H1 (cell line): ENCODE data around the gene WFIKKN1. TPM values are rescaled to one million over a fixed set of nuclear protein-coding genes. Genes with fewer than 3 reads are reported as not detected.

Experiments used
- CTCF ChIA-PET: fragments of 300-600 bp; sonication (Branson Sonifier 250); formaldehyde crosslinking; loops from one replicate; lab custom pipeline; 2021; ENCODE audit not compliant: partially characterized antibody; lab: Charles Lee
- POLR2A ChIA-PET: fragments of 300-600 bp; sonication (Branson Sonifier 250); formaldehyde crosslinking; loops from one replicate; lab custom pipeline; 2021; ENCODE audit warnings: inconsistent platforms; ENCODE audit not compliant: partially characterized antibody; lab: Charles Lee
- DNase-seq, 2 experiments: peaks; one replicate each; pipeline versions ENCODE4 v3.0.0 to v3.0.0-alpha.2; 2010 to 2022; ENCODE audit warnings: low spot score in 2 of 2, low read depth in 1 of 2, mixed read lengths in 1 of 2
- FAIRE-seq: peaks from 2 replicates; lab custom pipeline; 2011; peaks lifted over from hg19 to GRCh38; lab: Jason Lieb, UNC
- H2AFZ ChIP-seq: 2 replicates; pipeline ENCODE4 v1.8.1; 2012; ENCODE audit warnings: low read length, inconsistent platforms
- H2AK5ac ChIP-seq: 2 replicates; pipeline ENCODE4 v1.6.1; 2013; ENCODE audit warnings: low read depth, low read length
- H2BK120ac ChIP-seq: replicated peaks from 2 replicates; pipeline ENCODE3; 2013; ENCODE audit warnings: low read depth, low read length, inconsistent platforms
- H2BK12ac ChIP-seq: 2 replicates; pipeline ENCODE4 v1.6.1; 2013; ENCODE audit warnings: low read depth, low read length
- H2BK15ac ChIP-seq: 2 replicates; pipeline ENCODE4 v1.6.1; 2013; ENCODE audit warnings: low read length
- H2BK20ac ChIP-seq: 2 replicates; pipeline ENCODE4 v1.6.1; 2013; ENCODE audit warnings: low read length
- H2BK5ac ChIP-seq: 2 replicates; pipeline ENCODE4 v1.6.1; 2013; ENCODE audit warnings: low read depth, low read length
- H3K14ac ChIP-seq: 2 replicates; pipeline ENCODE4 v1.6.1; 2013; ENCODE audit warnings: inconsistent platforms; ENCODE audit not compliant: insufficient read length
- H3K18ac ChIP-seq: 2 replicates; pipeline ENCODE4 v1.6.1; 2013; ENCODE audit warnings: low read length; ENCODE audit errors: extremely low read depth
- H3K23ac ChIP-seq: 2 replicates; pipeline ENCODE4 v1.6.1; 2013; ENCODE audit warnings: inconsistent platforms; ENCODE audit not compliant: insufficient read length
- H3K23me2 ChIP-seq: 2 replicates; pipeline ENCODE4 v1.6.1; 2013; ENCODE audit warnings: low read depth, low read length
- H3K27ac ChIP-seq: 2 replicates; pipeline ENCODE4 v1.6.1; 2011; ENCODE audit warnings: low read depth, low read length, inconsistent platforms
- H3K27me3 ChIP-seq, 4 experiments: replicated peaks in 1 of 4; 1 replicate in 1 of 4; 2 replicates in 3 of 4; pipeline versions ENCODE4 v1.6.1 to v1.8.1; 2011 to 2013; ENCODE audit warnings: low read length in 3 of 4, mild to moderate bottlenecking in 3 of 4, inconsistent platforms in 2 of 4, mixed read lengths in 2 of 4, moderate library complexity in 1 of 4; ENCODE audit not compliant: control insufficient read depth in 3 of 4, insufficient read depth in 3 of 4; ENCODE audit errors: extremely low read depth in 1 of 4
- H3K36me3 ChIP-seq, 4 experiments: 2 replicates each; pipeline versions ENCODE4 v1.6.1 to v1.8.1; 2011 to 2013; ENCODE audit warnings: mild to moderate bottlenecking in 4 of 4, low read length in 3 of 4, moderate library complexity in 2 of 4, control low read depth in 1 of 4, inconsistent platforms in 1 of 4; ENCODE audit not compliant: insufficient read depth in 4 of 4, control insufficient read depth in 2 of 4
- H3K4ac ChIP-seq: replicated peaks from 2 replicates; pipeline ENCODE3; 2013; ENCODE audit warnings: low read length, low read depth, mixed read lengths, inconsistent platforms; ENCODE audit not compliant: insufficient read length
- H3K4me1 ChIP-seq, 4 experiments: replicated peaks in 1 of 4; 1 replicate in 1 of 4; 2 replicates in 3 of 4; pipeline versions ENCODE4 v1.6.1 to v1.8.1; 2011 to 2013; ENCODE audit warnings: low read length in 3 of 4, inconsistent platforms in 2 of 4, mixed read lengths in 1 of 4; ENCODE audit not compliant: insufficient read depth in 4 of 4, control insufficient read depth in 3 of 4
- H3K4me2 ChIP-seq, 2 experiments: 2 replicates each; pipeline versions ENCODE4 v1.6.1 to v1.8.1; 2011 to 2013; ENCODE audit warnings: low read depth in 2 of 2, low read length in 2 of 2, control low read depth in 1 of 2, inconsistent platforms in 1 of 2, mild to moderate bottlenecking in 1 of 2; ENCODE audit not compliant: insufficient read depth in 1 of 2
- H3K4me3 ChIP-seq, 4 experiments: fragments of 200-600, 300-600 bp in 1 of 4; sonication (generic), shearing (Covaris generic), sonication (Bioruptor Twin) in 1 of 4; 2 replicates each; pipeline versions ENCODE4 v1.5.1 to v1.8.1; 2011 to 2016; ENCODE audit warnings: low read length in 4 of 4, low read depth in 3 of 4, control low read depth in 2 of 4, inconsistent platforms in 2 of 4, mild to moderate bottlenecking in 2 of 4, mixed read lengths in 1 of 4, moderate library complexity in 1 of 4; ENCODE audit not compliant: insufficient read depth in 2 of 4; ENCODE audit errors: extremely low read depth in 1 of 4
- H3K56ac ChIP-seq: replicated peaks from 2 replicates; pipeline ENCODE3; 2013; ENCODE audit warnings: low read depth, mild to moderate bottlenecking, mixed read lengths, low read length, inconsistent platforms; ENCODE audit not compliant: insufficient read length
- H3K79me1 ChIP-seq: 2 replicates; pipeline ENCODE4 v1.6.1; 2013; ENCODE audit warnings: low read depth, low read length, control low read depth
- H3K79me2 ChIP-seq, 2 experiments: 2 replicates each; pipeline versions ENCODE4 v1.6.1 to v1.8.1; 2012 to 2013; ENCODE audit warnings: low read length in 2 of 2, mild to moderate bottlenecking in 2 of 2, inconsistent platforms in 1 of 2; ENCODE audit not compliant: insufficient read depth in 2 of 2, control insufficient read depth in 1 of 2
- H3K9ac ChIP-seq, 4 experiments: replicated peaks in 1 of 4; 1 replicate in 1 of 4; 2 replicates in 3 of 4; pipeline versions ENCODE4 v1.6.1 to v1.8.1; 2011 to 2013; ENCODE audit warnings: low read depth in 3 of 4, low read length in 3 of 4, control low read depth in 2 of 4, mild to moderate bottlenecking in 2 of 4, moderate library complexity in 2 of 4, inconsistent platforms in 1 of 4; ENCODE audit errors: extremely low read depth in 1 of 4
- H3K9me3 ChIP-seq, 2 experiments: 2 replicates each; pipeline versions ENCODE4 v1.6.1 to v1.8.1; 2012 to 2013; ENCODE audit warnings: mild to moderate bottlenecking in 2 of 2, moderate library complexity in 2 of 2, control low read depth in 1 of 2, inconsistent platforms in 1 of 2, low read depth in 1 of 2, low read length in 1 of 2, mixed read lengths in 1 of 2; ENCODE audit not compliant: insufficient read depth in 2 of 2
- H4K20me1 ChIP-seq, 2 experiments: replicated peaks in 1 of 2; 2 replicates each; pipeline versions ENCODE3 to v1.8.1; 2011 to 2013; ENCODE audit warnings: inconsistent platforms in 2 of 2, low read length in 2 of 2, mild to moderate bottlenecking in 1 of 2; ENCODE audit not compliant: insufficient read depth in 2 of 2, control insufficient read depth in 1 of 2
- H4K5ac ChIP-seq: 2 replicates; pipeline ENCODE4 v1.6.1; 2013; ENCODE audit warnings: low read length, low read depth, mixed read lengths, inconsistent platforms; ENCODE audit not compliant: insufficient read length
- H4K8ac ChIP-seq: 2 replicates; pipeline ENCODE4 v1.8.0; 2013; ENCODE audit warnings: mild to moderate bottlenecking, moderate library complexity, low read length, inconsistent platforms; ENCODE audit not compliant: insufficient read depth; ENCODE audit errors: extremely low read depth
- H4K91ac ChIP-seq: replicated peaks from 2 replicates; pipeline ENCODE3; 2013; ENCODE audit warnings: low read length, mixed read lengths, inconsistent platforms; ENCODE audit not compliant: insufficient read length
- CTCF ChIP-seq, 3 experiments: IDR thresholded peaks; 1 replicate in 2 of 3; 2 replicates in 1 of 3; pipeline versions ENCODE4 v1.5.1 to v1.6.1; 2011; ENCODE audit warnings: low read length in 3 of 3, mild to moderate bottlenecking in 3 of 3, inconsistent platforms in 2 of 3, low read depth in 1 of 3, moderate library complexity in 1 of 3; ENCODE audit not compliant: insufficient read depth in 1 of 3; ENCODE audit errors: control extremely low read depth in 1 of 3
- SIRT6 ChIP-seq: IDR thresholded peaks from one replicate; pipeline ENCODE4 v1.7.1; 2012; ENCODE audit warnings: low read length, inconsistent platforms
- SUZ12 ChIP-seq: fragments of 200-600 bp; sonication (generic); IDR thresholded peaks from 2 replicates; pipeline ENCODE4 v1.6.1; 2012; ENCODE audit warnings: mild to moderate bottlenecking, inconsistent platforms, low read length, moderate library complexity, mixed read lengths
- WGBS, 2 experiments: shearing (Covaris generic) in 1 of 2; methylation state at CpG; one replicate each; pipeline versions ENCODE4 v1.1.6 to v1.1.7; 2013 to 2015; ENCODE audit warnings: low lambda C conversion rate in 2 of 2, mixed read lengths in 2 of 2, inconsistent platforms in 1 of 2, low coverage in 1 of 2, missing lambda C conversion rate in 1 of 2; ENCODE audit not compliant: insufficient replicate concordance in 2 of 2, insufficient coverage in 1 of 2, insufficient read length in 1 of 2; ENCODE audit errors: extremely low coverage in 1 of 2, missing lambda C conversion rate in 1 of 2; 5-methylcytosine and 5-hydroxymethylcytosine counted together
- polyA plus RNA-seq, 7 experiments: library from polyadenylated mRNA; depleted of rRNA in 3 of 7; stranded (reverse) in 5 of 7; unstranded in 2 of 7; fragments of >200 nt in 5 of 7; fragments of 200-250 nt in 2 of 7; gene quantifications; 1 replicate in 5 of 7; 2 replicates in 1 of 7; 4 replicates in 1 of 7; pipeline versions ENCODE4 v1.2.1 to v1.2.3, GENCODE V29; 2011 to 2013; ENCODE audit warnings: missing spikeins in 2 of 7, mixed read lengths in 2 of 7
- total RNA-seq: library from RNA; stranded (reverse); fragmentation: NEBNext Ultra II Directional; extraction: Animal tissue kit (Norgen Biotek cat#: 25700); gene quantifications from 2 replicates; pipeline ENCODE4 v1.2.1, GENCODE V29; 2021

Gene WFIKKN1
- total and polyA plus RNA-seq, 2 of the 8 experiments (the other 6 are each of a cell fraction or from before 2014, with no cell fraction given): 11.4 to 15.8 TPM

GRCh38 chr16:582218-582613 is 48.6 kb upstream of the WFIKKN1 start:
- H3K18ac ChIP-seq: no peak overlapping the region
- H3K27me3 ChIP-seq: peaks cover 0 to 23% (median 16%) of the 10 kb centered on the region in 4 experiments; a peak in 5 of 7 replicates
- peaks cover 0 to 22% (median 17%) of the 10 kb centered on the region in 4 experiments; a peak in 6 of 7 replicates for H3K4me1 ChIP-seq
- no peaks in the 10 kb centered on the region for H3K79me1 ChIP-seq
- H2BK20ac ChIP-seq: no peak overlapping the region
- H3K27ac ChIP-seq: no peak overlapping the region
- peak in 1 of 2 experiments; percentile 51 for DNase-seq
- 0 out of 2 replicates have a peak overlapping the region, but pooled peaks have one; percentile 92 for H2BK12ac ChIP-seq
- H3K9ac ChIP-seq: no peak overlapping the region
- no peak overlapping the region for H2AFZ ChIP-seq
- H3K9me3 ChIP-seq: no peaks in the 10 kb centered on the region
- no peak overlapping the region for H4K5ac ChIP-seq
- ChIA-PET CTCF (interaction anchor here (0.6 to 5.4 kb wide), 28 partner anchors 11 to 231 kb away, joined by 3 to 35 read pairs (median 5); partner anchors contain the start of genes NHLRC4, RHBDL1 and WDR90), POLR2A (interaction anchor here (0.7 to 7.9 kb wide), 11 partner anchors 15 to 212 kb away, joined by 3 to 58 read pairs (median 4); partner anchors contain the start of genes METTL26, MRPL28, NHLRC4 and PIGQ)
- H3K56ac ChIP-seq: no peak overlapping the region
- no peak overlapping the region for H3K23ac ChIP-seq
- no peak overlapping the region for H2BK120ac ChIP-seq
- H3K4ac ChIP-seq: no peak overlapping the region
- TF ChIP-seq CTCF (IDR thresholded peaks at IDR 0.05; ENCODE audit: control extremely low read depth in 1 of 3, insufficient read depth in 1 of 3, low read depth in 1 of 3, low read length in 3 of 3): peak in 1 of 3 experiments; percentile 15; a peak in 1 of 4 replicates
- TF ChIP-seq SUZ12: no peak
- no peak for TF ChIP-seq SIRT6
- H3K23me2 ChIP-seq: peaks cover 2% of the 10 kb centered on the region; the same call in 1 of the 2 replicates
- H4K8ac ChIP-seq: no peak overlapping the region
- H3K79me2 ChIP-seq: no peaks in the 10 kb centered on the region
- 92% methylated on average over 16 of the region's 18 CpGs; no CpG with 5 or more reads in 1 of the 2 experiments for WGBS, 2 experiments
- no peak overlapping the region for H3K4me3 ChIP-seq
- no peak overlapping the region for H2BK15ac ChIP-seq
- peaks cover 0 to 2% (median 0%) of the 10 kb centered on the region in 4 experiments; a peak in 1 of 8 replicates for H3K36me3 ChIP-seq
- H2BK5ac ChIP-seq: no peak overlapping the region
- no peak overlapping the region for H3K4me2 ChIP-seq
- no peak for FAIRE-seq
- peaks cover 2 to 16% of the 10 kb centered on the region in 2 experiments for H4K20me1 ChIP-seq
- no peak overlapping the region for H2AK5ac ChIP-seq
- no peak overlapping the region for H4K91ac ChIP-seq
- no peak overlapping the region for H3K14ac ChIP-seq
